ENCODE measurements around the gene PPP1R10.

The PPP1R10 gene

DNA sequence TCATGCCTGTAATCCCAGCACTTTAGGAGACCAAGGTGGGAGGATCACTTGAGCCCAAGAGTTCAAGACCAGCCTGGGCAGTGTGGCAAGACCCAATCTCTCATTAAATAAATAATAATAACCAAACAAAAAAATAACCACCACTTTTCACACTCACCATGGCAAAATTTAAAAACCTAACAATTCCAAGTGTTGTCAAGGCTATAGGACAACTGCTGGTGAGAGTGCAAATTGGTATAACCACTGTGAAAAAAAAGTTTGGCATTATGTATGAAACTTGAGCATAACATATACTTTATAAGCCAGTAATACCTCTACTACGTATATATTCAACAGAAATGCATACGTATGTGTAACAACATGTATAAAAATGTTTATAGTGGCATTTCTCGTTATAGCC is 56.1 kb downstream of the PPP1R10 start:
- no peak for FAIRE-seq

DNA sequence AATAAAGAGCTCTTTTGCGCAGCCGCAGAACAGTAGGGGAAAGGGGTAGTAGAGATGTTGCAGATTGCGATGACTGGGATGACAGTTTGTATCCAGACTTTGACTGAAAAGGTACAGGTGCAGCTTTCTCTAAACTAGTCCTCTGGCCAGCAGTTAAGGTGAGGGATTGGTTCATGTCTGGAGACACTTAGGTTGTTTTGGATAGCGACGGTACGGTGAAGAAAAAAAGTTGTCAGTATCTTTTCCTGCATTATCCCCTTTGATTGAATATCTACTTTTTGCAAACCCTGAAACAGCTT is 59.4 kb downstream of the PPP1R10 start:
- FAIRE-seq: no peak

More for the DNA sequence above, 56.1 kb downstream of the PPP1R10 start:
- no peak for DNase-seq (ENCODE audit: insufficient read length, low spot score)

DNA sequence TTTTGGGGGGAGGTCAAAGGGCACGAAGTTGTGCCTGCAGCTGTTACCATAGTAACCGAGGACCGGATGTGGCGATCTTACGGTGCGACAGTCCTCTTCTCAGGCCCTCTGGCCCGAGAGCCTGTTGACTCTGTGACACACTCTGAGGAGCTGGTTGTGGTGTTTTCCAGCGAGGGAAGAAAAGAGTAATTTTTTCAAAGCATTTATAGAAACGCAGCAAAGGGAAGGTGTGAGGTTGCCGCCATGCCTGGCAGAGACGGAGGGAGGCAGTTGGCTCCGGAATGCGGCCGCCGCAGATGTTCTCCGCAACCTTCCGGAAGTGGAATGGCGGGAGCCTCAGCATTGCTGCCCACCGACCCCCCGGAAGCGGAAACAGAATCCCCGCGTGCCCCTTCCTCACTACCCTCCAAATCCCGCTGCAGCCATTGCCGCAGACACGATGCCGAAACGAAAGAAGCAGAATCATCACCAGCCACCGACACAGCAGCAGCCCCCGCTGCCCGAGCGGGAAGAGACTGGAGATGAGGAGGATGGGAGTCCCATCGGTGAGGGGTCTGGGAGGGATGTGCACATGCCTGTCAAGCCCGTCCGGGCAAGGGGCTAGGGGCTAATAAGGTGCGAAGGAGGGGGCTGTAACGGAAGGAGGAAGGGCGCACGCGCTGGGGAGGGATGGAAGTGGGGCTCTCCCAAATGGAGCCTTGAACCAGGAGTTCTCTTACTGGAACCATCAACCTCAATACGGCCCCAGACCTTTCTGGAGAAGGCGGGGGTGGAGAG is 59.9 kb downstream of the PPP1R10 start, which contains the start of gene PRR3:
TSS of gene PRR3 (plus strand) at position 390 of the 777 bp plus-strand sequence. CDS start at position 440, 50 bp downstream.
- FAIRE-seq (no peak), DNase-seq (ENCODE audit: insufficient read length, low spot score) (peak; percentile 87)

More for the DNA sequence above, 59.4 kb downstream of the PPP1R10 start:
- DNase-seq (ENCODE audit: insufficient read length, low spot score): peak; percentile 29

DNA sequence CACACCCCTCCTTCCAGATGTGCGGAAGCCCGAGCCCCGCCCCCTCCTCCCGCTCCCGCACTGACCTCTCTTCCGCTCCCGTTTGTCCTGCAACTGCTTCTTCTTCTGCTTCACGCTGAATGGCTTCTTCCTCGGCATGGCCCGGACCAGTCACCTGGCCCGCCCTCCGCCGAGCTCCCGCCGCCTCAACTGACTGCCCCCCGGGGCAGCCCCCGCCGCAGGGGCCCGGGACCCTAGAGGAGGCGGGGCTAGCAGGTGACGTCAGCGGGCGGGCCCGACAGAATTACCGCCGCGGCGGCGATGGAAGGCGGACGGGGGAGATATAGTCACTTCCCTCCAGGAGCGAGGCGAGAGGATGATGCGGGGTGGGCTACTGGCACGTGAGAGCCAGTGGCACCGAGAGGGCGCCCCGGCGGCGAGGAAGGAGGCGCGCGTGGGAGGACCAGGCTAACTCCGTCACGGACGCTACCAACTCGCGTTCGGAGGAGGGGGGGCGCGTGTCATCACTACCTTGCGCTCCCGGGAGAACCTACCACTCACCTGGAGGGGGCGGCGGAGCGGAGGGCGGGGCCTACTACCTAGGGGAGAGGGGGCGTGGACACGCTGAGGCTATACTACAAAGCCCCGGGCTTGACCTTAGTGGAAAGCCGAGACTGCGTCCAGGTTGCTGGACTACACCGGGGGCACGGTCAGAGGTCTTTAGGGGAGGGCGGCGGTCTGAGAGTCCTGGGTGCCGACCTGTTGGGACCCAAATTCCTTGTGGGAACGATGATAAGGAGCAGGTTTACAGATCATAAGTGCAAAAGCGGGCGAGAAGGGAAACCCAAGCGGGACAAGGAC is 60.8 kb downstream of the PPP1R10 start, which contains the start of gene GNL1:
TSS of gene GNL1 (minus strand) at position 424 of the 840 bp plus-strand sequence. CDS start at position 138, 286 bp downstream.
- DNase-seq (ENCODE audit: insufficient read length, low spot score) (peak; percentile 84), FAIRE-seq (peak; percentile 91)

DNA sequence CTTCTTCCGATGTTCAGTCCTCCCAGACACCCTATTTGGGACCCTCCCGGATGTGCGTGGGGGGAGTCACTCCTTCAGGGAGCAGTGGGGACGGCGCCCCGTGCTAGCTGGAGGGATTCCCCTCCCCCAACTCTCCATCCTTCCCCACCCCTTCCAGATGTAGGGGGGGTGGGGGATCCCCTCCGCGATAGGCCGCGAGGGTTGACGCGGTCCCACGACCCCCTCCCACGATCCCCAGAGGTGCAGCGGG is 61.3 kb downstream of the PPP1R10 start:
- FAIRE-seq (no peak), DNase-seq (ENCODE audit: insufficient read length, low spot score) (no peak)

DNA sequence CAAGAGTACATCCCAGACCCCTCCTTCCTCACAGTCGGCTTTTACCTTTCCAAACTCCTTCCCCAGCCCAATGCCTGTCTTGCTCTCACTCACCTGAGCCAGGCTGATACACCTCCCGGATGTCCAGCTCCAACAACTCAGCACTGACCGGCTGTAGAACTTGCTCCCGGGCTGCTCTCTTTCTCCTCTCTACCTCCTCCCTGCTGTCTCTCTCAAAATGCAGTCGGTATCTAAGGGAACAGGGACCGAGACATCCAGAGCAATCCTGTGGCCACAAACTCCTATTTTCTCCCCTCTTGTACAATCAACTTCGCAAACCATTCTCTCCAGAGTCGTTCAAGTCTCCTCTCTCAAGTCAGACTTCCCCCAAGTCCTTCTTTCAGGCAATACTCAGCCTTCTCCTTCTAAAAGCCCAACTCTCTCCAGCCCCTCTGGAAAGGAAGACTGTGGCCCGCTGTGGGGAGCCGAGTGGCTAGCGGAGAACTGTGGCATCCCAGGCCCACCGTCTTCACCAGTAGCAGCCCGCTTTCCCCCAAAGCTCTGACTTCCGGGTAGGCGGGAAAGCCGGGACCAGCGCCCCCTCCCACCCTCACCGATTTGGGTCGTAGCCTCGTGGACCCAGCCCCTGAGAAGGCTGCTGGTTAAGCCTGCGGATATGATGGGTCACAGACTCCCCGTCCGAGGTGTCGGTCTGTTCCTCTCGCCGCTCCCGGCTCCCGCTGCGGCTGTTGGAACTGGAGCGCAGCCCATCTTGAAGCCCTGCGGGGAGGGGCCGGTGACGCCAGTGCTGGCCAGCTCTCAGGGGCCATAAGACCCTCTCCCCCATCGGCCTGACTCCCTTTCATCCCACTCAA is 61.9 kb downstream of the PPP1R10 start:
- DNase-seq (ENCODE audit: insufficient read length, low spot score) (no peak), FAIRE-seq (no peak)

DNA sequence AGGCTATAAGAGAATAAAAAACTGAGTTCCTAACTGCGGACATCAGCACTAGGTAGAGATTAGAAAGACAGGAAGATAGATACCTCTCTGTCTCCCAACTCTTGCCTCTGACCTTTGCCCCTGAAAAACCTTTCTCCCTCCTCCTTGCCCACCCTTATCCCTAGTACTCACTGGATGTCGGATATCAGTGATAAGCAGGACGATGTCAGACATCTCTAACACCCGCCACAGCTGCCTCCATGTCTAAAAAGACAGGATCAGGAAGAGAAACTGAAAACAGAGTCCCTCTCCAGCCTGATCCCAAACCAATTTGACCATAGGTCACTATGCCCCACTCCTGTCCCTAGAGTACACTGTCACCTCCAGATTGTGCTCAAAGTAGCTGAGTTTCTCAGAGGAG is 62.6 kb downstream of the PPP1R10 start:
- FAIRE-seq (no peak), DNase-seq (ENCODE audit: insufficient read length, low spot score) (no peak)
